Mucosa of descending colon (tissue), 3 donors: ENCODE results near the gene APOL4. TPM values are rescaled to one million over a fixed set of nuclear protein-coding genes. Genes with fewer than 3 reads are reported as not detected.
"Not testable (repeated sequence)": the region's sequence is repeated elsewhere in the genome, so short reads cannot be mapped to it uniquely, and the experiment has no call there.

Experiments
- ATAC-seq: fragments of 200-7000 bp; cut with Tn5 transposase; one replicate; pipeline ENCODE4 v1.9.1; 2020; ENCODE audit warnings: mild to moderate bottlenecking, moderate library complexity
- DNase-seq, 3 donors: peaks; one replicate each; pipeline ENCODE4 v3.0.0-alpha.2; 2020
- H3K36me3 ChIP-seq: fragments of 200-600 bp; one replicate; pipeline ENCODE4 v1.8.0; 2021; ENCODE audit warnings: low read depth, mild to moderate bottlenecking
- H3K4me1 ChIP-seq: fragments of 200-600 bp; one replicate; pipeline ENCODE4 v1.8.0; 2021; ENCODE audit warnings: low read depth, mild to moderate bottlenecking
- H3K4me3 ChIP-seq: fragments of 200-600 bp; one replicate; pipeline ENCODE4 v1.8.0; 2021; ENCODE audit warnings: mild to moderate bottlenecking
- H3K9me3 ChIP-seq: fragments of 200-600 bp; one replicate; pipeline ENCODE4 v1.8.0; 2021; ENCODE audit warnings: mild to moderate bottlenecking
- intact Hi-C, 2 donors: fragments of 100-400 bp; cut with DNase I in 1 of 2; cut with micrococcal nuclease in 1 of 2; formaldehyde crosslinking; loops; one replicate each; pipeline versions ENCODE4 v1.11.0 to v1.11.1; 2022; cut with DNase I, micrococcal nuclease
- long read RNA-seq, 2 donors: library from polyadenylated mRNA; unstranded; transcript quantifications; one replicate each; pipeline ENCODE4 v2.0.0, GENCODE V29; 2019 to 2021
- total RNA-seq, 3 donors: library from RNA; stranded (reverse); fragmentation: NEBNext Ultra II Directional in 2 of 3; extraction: Animal tissue kit (Norgen Biotek cat#: 25700) in 2 of 3; gene quantifications; one replicate each; pipeline versions ENCODE4 v1.2.1 to v1.2.4, GENCODE V29; 2021 to 2023
- TF ChIP-seq, protein P1 (sequence below): fragments of 200-600 bp; IDR thresholded peaks from one replicate; pipeline ENCODE4 v1.8.0; 2022; ENCODE audit warnings: antibody characterized with exemption, mild to moderate bottlenecking
- donor health status: DM: no; HTN: no; CAD: no; lungs with moderate emphysema.
- donor health status: DM: no; HTN: no; CAD: no.
- donor health status: DM: no; HTN: yes; CAD: no.

Gene APOL4, protein sequence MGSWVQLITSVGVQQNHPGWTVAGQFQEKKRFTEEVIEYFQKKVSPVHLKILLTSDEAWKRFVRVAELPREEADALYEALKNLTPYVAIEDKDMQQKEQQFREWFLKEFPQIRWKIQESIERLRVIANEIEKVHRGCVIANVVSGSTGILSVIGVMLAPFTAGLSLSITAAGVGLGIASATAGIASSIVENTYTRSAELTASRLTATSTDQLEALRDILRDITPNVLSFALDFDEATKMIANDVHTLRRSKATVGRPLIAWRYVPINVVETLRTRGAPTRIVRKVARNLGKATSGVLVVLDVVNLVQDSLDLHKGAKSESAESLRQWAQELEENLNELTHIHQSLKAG
- total RNA-seq, result 1 to 10 TPM; 1.7 to 4.3 (median 2.7) TPM
- long read RNA-seq, donor 1, partial matches to known transcripts, result 3 of 3 reads
- long read RNA-seq, donor 1, other reads (novel, unspliced or antisense), result 0 of 3 reads
- long read RNA-seq, donor 2, partial matches to known transcripts, result 2 of 4 reads
- long read RNA-seq, donor 2, other reads (novel, unspliced or antisense), result 1 of 4 reads

DNA sequence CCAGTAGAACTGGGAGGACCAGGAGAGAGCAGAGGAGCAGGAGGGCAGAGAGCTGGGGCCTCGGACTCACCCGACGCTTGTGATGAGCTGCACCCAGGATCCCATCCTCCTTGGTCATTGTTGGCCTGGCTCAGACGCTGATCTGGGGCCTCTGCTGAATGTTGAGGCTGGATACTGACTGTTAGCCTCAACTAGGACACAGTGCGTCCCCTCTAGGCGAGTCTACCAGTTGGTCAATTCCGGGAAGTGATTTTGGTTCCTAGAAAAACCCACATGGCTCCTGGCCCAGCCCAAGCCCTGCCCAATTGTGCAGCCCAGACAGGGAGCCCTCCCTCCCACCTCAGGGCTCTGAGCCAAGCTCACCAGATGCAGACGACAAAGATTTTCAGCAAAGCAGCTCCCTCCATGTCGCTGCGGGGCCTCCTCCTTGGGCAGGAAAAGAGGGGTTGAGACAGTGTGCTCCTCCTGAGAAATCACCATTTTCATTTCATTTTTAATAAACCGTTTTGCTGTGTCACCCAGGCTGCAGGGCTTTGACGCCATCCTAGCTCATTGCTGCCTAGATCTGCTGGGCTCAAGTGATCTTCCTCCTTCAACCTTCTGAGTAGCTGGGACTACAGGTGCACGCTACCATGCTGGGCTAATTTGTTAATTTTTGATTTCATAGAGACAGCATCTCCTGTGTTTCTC lies at the start of gene APOL4:
Gene APOL4 (minus strand): TSS at position 180 of the 690 bp plus-strand sequence. CDS start 75 bp downstream, at position 105.
- TF ChIP-seq, protein P1, sequence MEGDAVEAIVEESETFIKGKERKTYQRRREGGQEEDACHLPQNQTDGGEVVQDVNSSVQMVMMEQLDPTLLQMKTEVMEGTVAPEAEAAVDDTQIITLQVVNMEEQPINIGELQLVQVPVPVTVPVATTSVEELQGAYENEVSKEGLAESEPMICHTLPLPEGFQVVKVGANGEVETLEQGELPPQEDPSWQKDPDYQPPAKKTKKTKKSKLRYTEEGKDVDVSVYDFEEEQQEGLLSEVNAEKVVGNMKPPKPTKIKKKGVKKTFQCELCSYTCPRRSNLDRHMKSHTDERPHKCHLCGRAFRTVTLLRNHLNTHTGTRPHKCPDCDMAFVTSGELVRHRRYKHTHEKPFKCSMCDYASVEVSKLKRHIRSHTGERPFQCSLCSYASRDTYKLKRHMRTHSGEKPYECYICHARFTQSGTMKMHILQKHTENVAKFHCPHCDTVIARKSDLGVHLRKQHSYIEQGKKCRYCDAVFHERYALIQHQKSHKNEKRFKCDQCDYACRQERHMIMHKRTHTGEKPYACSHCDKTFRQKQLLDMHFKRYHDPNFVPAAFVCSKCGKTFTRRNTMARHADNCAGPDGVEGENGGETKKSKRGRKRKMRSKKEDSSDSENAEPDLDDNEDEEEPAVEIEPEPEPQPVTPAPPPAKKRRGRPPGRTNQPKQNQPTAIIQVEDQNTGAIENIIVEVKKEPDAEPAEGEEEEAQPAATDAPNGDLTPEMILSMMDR, result no peak
- Histone ChIP-seq H3K36me3 (no peaks in the 10 kb centered on the region), H3K4me1 (peaks cover 5% of the 10 kb centered on the region), H3K4me3 (no peak within 1 kb of the TSS), H3K9me3 (no peaks in the 10 kb centered on the region)
- ATAC-seq (peak; percentile 66), DNase-seq (peak; percentile 64 to 76 (median 65))
- intact Hi-C loops, result no loop called here

DNA sequence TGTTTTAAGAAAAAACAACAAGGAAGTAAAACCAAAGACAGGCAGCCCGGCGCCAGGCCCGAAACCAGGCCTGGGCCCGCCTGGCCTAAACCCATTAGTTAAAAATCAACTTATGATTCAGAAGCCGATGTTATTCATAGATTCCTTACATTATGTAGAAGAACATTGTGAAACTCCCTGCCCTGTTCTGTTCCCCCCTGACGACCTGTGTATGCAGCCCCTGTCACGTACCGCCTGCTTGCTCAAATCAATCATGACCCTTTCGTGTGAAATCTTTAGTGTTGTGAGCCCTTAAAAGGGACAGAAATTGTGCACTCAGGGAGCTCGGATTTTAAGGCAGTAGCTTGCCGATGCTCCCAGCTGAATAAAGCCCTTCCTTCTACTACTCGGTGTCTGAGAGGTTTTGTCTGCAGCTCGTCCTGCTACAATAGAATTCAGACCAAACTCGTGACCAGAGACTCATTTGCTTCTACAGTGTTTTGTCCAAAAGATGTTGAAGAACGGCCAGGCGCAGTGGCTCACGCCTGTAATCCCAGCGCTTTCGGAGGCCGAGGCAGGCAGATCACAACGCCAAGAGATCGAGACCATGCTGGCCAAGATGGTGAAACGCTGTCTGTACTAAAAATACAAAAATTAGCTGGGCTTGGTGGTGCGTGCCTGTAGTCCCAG lies 48.8 kb upstream of the APOL4 start:
- DNase-seq, H3K4me3 ChIP-seq, H3K9me3 ChIP-seq, ATAC-seq, intact Hi-C loops, H3K36me3 ChIP-seq: not testable (repeated sequence)
- H3K4me1 ChIP-seq, result peaks cover 25% of the 10 kb centered on the region

- intact Hi-C loops, result no loop called here
- no peak for DNase-seq
- Histone ChIP-seq H3K9me3 (no peaks in the 10 kb centered on the region), H3K4me1 (peaks cover 15% of the 10 kb centered on the region), H3K36me3 (no peaks in the 10 kb centered on the region), H3K4me3 (no peak overlapping the region)
- ATAC-seq, result no peak
- TF ChIP-seq, protein P1, result no peak
These were observed 47.6 kb upstream of the APOL4 start for GRCh38 chr22:36249160-36249559.

DNA sequence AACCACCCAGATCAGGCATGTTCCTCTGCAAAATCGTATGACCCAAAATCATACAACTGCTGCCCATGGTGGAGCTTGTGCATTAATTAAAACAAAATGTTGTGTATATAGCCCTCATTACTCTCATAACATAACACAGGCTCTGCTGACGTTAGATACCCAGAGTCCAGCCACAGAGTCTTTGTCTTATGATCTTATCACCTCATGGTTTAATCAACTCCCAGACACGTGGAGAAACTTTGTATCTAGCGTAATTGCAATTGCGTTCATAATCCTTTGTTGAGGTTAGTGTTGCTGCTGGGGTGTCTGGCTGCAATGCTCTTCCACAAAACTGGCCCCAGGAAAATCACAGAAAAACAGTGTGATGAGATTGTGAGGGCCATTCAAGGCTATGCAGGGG lies 46.3 kb upstream of the APOL4 start:
- Histone ChIP-seq H3K4me3 (no peak overlapping the region), H3K9me3 (no peaks in the 10 kb centered on the region), H3K4me1 (peaks cover 6% of the 10 kb centered on the region), H3K36me3 (no peaks in the 10 kb centered on the region)
- no peak for ATAC-seq
- TF ChIP-seq, protein P1, result no peak
- DNase-seq, result no peak
- intact Hi-C loops, result no loop called here

- no peak for DNase-seq
These were observed 45.1 kb upstream of the APOL4 start for GRCh38 chr22:36246718-36247117.

More at GRCh38 chr22:36246718-36247117, 45.1 kb upstream of the APOL4 start:
- intact Hi-C loops, result no loop called here
- TF ChIP-seq, protein P1, result no peak
- H3K36me3 ChIP-seq, result no peaks in the 10 kb centered on the region
- no peak overlapping the region for H3K4me3 ChIP-seq
- ATAC-seq, result no peak
- no peaks in the 10 kb centered on the region for H3K9me3 ChIP-seq
- H3K4me1 ChIP-seq, result no peaks in the 10 kb centered on the region
